HG03159 (cell line): ENCODE measurements around the gene PLEKHN1.

Source experiments
- ATAC-seq: cut with Tn5 transposase; IDR thresholded peaks from one replicate; pipeline ENCODE4 v1.9.1; 2021; ENCODE audit warnings: mild to moderate bottlenecking, moderate library complexity; ENCODE audit not compliant: unreplicated experiment

The PLEKHN1 gene

GRCh38 chr1:959731-960362 is 6.4 kb upstream of the PLEKHN1 start:
- no peak for ATAC-seq

- ATAC-seq = peak; percentile 45
Measured at GRCh38 chr1:960363-961131, 5.7 kb upstream of the PLEKHN1 start, which contains the start of gene KLHL17. Gene KLHL17 (plus strand): TSS chr1:960584. CDS start chr1:960694, 110 bp downstream.

GRCh38 chr1:961132-961669 is 5.1 kb upstream of the PLEKHN1 start:
- ATAC-seq = no peak

GRCh38 chr1:962381-963300 is 3.6 kb upstream of the PLEKHN1 start:
- no peak for ATAC-seq

GRCh38 chr1:963301-963651 is 3.0 kb upstream of the PLEKHN1 start:
- ATAC-seq = no peak

- no peak for ATAC-seq
Measured at GRCh38 chr1:963746-964525, 2.3 kb upstream of the PLEKHN1 start.

GRCh38 chr1:964691-965525 is 1.4 kb upstream of the PLEKHN1 start:
- ATAC-seq = no peak

- no peak for ATAC-seq
Measured at GRCh38 chr1:965526-966134, 652 bp upstream of the PLEKHN1 start.

GRCh38 chr1:966704-967300 is 520 bp downstream of the PLEKHN1 start:
- ATAC-seq = no peak

- no peak for ATAC-seq
Measured at GRCh38 chr1:967466-968343, 1.4 kb downstream of the PLEKHN1 start.

GRCh38 chr1:969260-969855 is 3.1 kb downstream of the PLEKHN1 start:
- ATAC-seq = no peak

GRCh38 chr1:970242-970972 is 4.1 kb downstream of the PLEKHN1 start:
- no peak for ATAC-seq

GRCh38 chr1:970973-971730 is 4.9 kb downstream of the PLEKHN1 start:
- ATAC-seq = no peak

GRCh38 chr1:971751-972506 is 5.6 kb downstream of the PLEKHN1 start:
- ATAC-seq = no peak

GRCh38 chr1:972726-973458 is 6.6 kb downstream of the PLEKHN1 start:
- ATAC-seq = no peak
